Upper lobe of left lung (tissue), 6 donors: ENCODE results near the gene CLCNKA. TPM values are rescaled to one million over a fixed set of nuclear protein-coding genes. Genes with fewer than 3 reads are reported as not detected.
"Not testable (repeated sequence)": the region's sequence is repeated elsewhere in the genome, so short reads cannot be mapped to it uniquely, and the experiment has no call there.

Source experiments
- ATAC-seq, 2 donors: fragments of 200-7000 bp; cut with Tn5 transposase; one replicate each; pipeline ENCODE4 v1.9.1; 2022; ENCODE audit warnings: mild to moderate bottlenecking in 2 of 2, moderate library complexity in 2 of 2; ENCODE audit not compliant: low FRiP score in 2 of 2
- DNase-seq, 2 donors: peaks; one replicate each; pipeline ENCODE4 v3.0.0-alpha.2; 2019 to 2020
- H3K27ac ChIP-seq, 4 donors: fragments of 200-600 bp; sonication (generic); one replicate each; pipeline ENCODE4 v1.5.1; 2016 to 2019
- H3K27me3 ChIP-seq, 4 donors: fragments of 200-600 bp; sonication (generic); one replicate each; pipeline ENCODE4 v1.5.1; 2017 to 2019
- H3K36me3 ChIP-seq, 4 donors: fragments of 200-600 bp; sonication (generic); one replicate each; pipeline ENCODE4 v1.5.1; 2016 to 2019
- H3K4me1 ChIP-seq, 4 donors: fragments of 200-600 bp; sonication (generic); one replicate each; pipeline ENCODE4 v1.5.1; 2018 to 2019
- H3K4me3 ChIP-seq, 4 donors: fragments of 200-600 bp; sonication (generic); one replicate each; pipeline ENCODE4 v1.5.1; 2017 to 2019; ENCODE audit warnings: mild to moderate bottlenecking in 2 of 4, moderate library complexity in 1 of 4
- H3K9me3 ChIP-seq, 4 donors: fragments of 200-600 bp; sonication (generic); one replicate each; pipeline ENCODE4 v1.5.1; 2018 to 2019
- EP300 ChIP-seq, 4 donors: sonication (generic); formaldehyde crosslinking; IDR thresholded peaks; one replicate each; pipeline ENCODE4 v1.5.1; 2017; ENCODE audit warnings: antibody characterized with exemption in 4 of 4, control low read depth in 2 of 4
- POLR2A ChIP-seq, 4 donors: fragments of 450-650 bp; IDR thresholded peaks; one replicate each; pipeline ENCODE4 v1.5.1; 2016 to 2017; ENCODE audit warnings: antibody characterized with exemption in 4 of 4, mild to moderate bottlenecking in 2 of 4
- POLR2AphosphoS5 ChIP-seq, 2 donors: sonication (generic); formaldehyde crosslinking; IDR thresholded peaks; one replicate each; pipeline ENCODE4 v1.5.1; 2017; ENCODE audit warnings: antibody characterized with exemption in 2 of 2
- WGBS, 2 donors: methylation state at CpG; one replicate each; pipeline ENCODE4 v1.1.5; 2017 to 2018; 5-methylcytosine and 5-hydroxymethylcytosine counted together
- total RNA-seq, 6 donors: library from RNA; depleted of rRNA in 4 of 6; stranded (reverse); fragments of >200 nt in 4 of 6; gene quantifications; one replicate each; pipeline versions ENCODE4 v1.1.0 to v1.2.1, GENCODE V29; 2016 to 2021
- TF ChIP-seq, protein P1 (sequence below), 6 experiments: fragments of 450-650 bp in 4 of 6; fragments of 200-600 bp in 2 of 6; sonication (generic) in 2 of 6; IDR thresholded peaks; one replicate each; pipeline ENCODE4 v1.5.1; 2016 to 2019; ENCODE audit warnings: antibody characterized with exemption in 6 of 6
- donor health status: DM: no; HTN: no; CAD: no; lungs with moderate emphysema.
- donor health status: DM: no; HTN: yes; CAD: no; lungs with severe emphysema.

CLCNKA gene
- total RNA-seq, 6 donors from 2014 or later = 0.20 to 0.89 (median 0.49) TPM; not detected in 3

DNA sequence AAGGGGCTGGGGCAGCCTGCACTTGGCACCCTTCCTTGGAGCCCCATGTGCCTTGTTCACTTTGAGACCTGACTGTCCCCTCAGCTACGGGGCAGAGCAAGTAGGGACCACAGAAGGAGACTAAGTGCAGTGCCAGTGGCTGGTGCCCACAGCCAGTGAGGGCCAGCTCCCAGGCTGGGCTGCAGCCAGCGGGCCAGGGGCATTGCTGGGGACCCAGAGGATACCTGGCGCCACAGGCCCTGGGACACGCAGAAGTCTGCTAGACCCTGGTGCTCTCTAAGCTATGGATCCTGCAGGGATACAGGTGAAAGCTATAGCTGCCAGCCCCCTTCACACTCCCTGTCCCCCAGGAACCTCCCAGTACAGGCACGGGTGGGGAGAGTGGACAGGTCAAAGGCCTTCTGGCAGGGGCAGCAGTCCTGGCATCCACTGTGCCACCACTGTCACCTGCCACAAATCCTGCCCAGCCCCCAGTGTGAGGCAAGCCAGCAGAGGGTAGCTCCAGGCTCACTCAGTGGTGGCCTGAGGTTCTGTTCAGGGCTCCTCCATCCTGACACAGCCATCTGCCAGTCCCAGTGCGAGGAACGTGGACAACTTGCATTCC, 1.3 kb downstream of the CLCNKA start:
- 72% methylated on average over 7 of the region's 7 CpGs; no CpG with 5 or more reads in 1 of the 2 donors for WGBS, 2 donors
- ATAC-seq (no peak), DNase-seq (no peak)
- Histone ChIP-seq H3K4me1 (peaks cover 10 to 16% (median 13%) of the 10 kb centered on the region in 4 donors), H3K27me3 (peaks cover 0 to 8% (median 2%) of the 10 kb centered on the region in 4 donors), H3K9me3 (no peaks in the 10 kb centered on the region), H3K36me3 (no peaks in the 10 kb centered on the region), H3K27ac (no peak overlapping the region), H3K4me3 (no peak overlapping the region)
- TF ChIP-seq POLR2A (IDR thresholded peaks at IDR 0.05) = no peak
- no peak for TF ChIP-seq EP300 (IDR thresholded peaks at IDR 0.05)
- TF ChIP-seq POLR2AphosphoS5 (IDR thresholded peaks at IDR 0.05) = no peak
- TF ChIP-seq, protein P1, sequence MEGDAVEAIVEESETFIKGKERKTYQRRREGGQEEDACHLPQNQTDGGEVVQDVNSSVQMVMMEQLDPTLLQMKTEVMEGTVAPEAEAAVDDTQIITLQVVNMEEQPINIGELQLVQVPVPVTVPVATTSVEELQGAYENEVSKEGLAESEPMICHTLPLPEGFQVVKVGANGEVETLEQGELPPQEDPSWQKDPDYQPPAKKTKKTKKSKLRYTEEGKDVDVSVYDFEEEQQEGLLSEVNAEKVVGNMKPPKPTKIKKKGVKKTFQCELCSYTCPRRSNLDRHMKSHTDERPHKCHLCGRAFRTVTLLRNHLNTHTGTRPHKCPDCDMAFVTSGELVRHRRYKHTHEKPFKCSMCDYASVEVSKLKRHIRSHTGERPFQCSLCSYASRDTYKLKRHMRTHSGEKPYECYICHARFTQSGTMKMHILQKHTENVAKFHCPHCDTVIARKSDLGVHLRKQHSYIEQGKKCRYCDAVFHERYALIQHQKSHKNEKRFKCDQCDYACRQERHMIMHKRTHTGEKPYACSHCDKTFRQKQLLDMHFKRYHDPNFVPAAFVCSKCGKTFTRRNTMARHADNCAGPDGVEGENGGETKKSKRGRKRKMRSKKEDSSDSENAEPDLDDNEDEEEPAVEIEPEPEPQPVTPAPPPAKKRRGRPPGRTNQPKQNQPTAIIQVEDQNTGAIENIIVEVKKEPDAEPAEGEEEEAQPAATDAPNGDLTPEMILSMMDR (IDR thresholded peaks at IDR 0.05) = no peak

GRCh38 chr1:16026302-16026701, 4.5 kb downstream of the CLCNKA start:
- WGBS, 2 donors = 20 to 33% methylated on average over 2 to 9 of the region's 10 CpGs

DNA sequence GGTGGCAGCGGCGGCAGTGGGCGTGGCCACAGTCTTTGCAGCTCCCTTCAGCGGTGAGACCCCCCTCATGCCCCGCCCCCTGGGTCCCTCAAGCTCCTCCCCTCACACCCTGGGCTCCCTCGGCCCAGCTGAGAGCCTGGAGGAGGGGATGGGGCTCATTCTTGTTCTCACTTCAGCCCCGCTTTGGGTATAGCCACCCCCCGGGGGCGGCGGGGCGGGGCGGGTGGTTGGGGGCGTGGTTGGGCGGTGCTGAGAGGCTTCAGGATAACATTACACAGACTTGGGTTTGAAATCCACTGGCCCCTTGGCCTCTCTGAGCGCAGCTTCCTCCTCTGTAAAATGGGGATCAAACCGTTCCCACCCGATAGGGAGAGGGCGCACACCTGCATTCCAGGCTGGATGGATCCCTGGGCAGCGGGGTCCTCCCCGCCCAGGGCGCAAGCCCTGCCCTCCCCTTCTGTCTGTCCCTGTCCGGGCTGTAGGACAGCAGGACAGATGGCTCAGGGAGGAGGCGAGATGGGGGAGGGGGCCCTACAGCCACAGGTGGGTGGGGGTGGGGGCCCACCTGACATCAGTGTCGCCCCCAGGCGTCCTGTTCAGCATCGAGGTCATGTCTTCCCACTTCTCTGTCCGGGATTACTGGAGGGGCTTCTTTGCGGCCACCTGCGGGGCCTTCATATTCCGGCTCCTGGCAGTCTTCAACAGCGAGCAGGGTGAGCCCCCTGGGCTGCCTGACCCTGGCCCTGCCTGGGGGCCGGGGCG, 5.1 kb downstream of the CLCNKA start:
- ATAC-seq = peak in 1 of 2 donors; percentile 22
- Histone ChIP-seq H3K9me3 (no peaks in the 10 kb centered on the region), H3K4me3 (peak overlapping the region in 3 of 4 donors; percentile 10 to 34 (median 30)), H3K27me3 (peaks cover 0 to 8% (median 2%) of the 10 kb centered on the region in 4 donors), H3K36me3 (no peaks in the 10 kb centered on the region), H3K4me1 (peaks cover 8 to 9% (median 8%) of the 10 kb centered on the region in 4 donors), H3K27ac (no peak overlapping the region)
- TF ChIP-seq, protein P1 (IDR thresholded peaks at IDR 0.05) = no peak
- no peak for TF ChIP-seq EP300 (IDR thresholded peaks at IDR 0.05)
- TF ChIP-seq POLR2AphosphoS5 (IDR thresholded peaks at IDR 0.05) = no peak
- TF ChIP-seq POLR2A (IDR thresholded peaks at IDR 0.05) = no peak
- peak in 1 of 2 donors; percentile 89 for DNase-seq
- 8 to 34% methylated on average over 8 to 21 of the region's 33 CpGs for WGBS, 2 donors

More at GRCh38 chr1:16026302-16026701, 4.5 kb downstream of the CLCNKA start:
- not testable (repeated sequence) for H3K9me3 ChIP-seq, H3K36me3 ChIP-seq, H3K4me1 ChIP-seq, H3K27me3 ChIP-seq, ATAC-seq, DNase-seq, H3K4me3 ChIP-seq, H3K27ac ChIP-seq

GRCh38 chr1:16028237-16029002, 6.6 kb downstream of the CLCNKA start:
- 59 to 68% methylated on average over 18 to 19 of the region's 19 CpGs for WGBS, 2 donors
- Histone ChIP-seq H3K4me3 (no peak overlapping the region), H3K4me1 (peaks cover 8 to 18% (median 13%) of the 10 kb centered on the region in 4 donors), H3K9me3 (no peaks in the 10 kb centered on the region), H3K27ac (no peak overlapping the region), H3K27me3 (peaks cover 0 to 8% (median 2%) of the 10 kb centered on the region in 4 donors), H3K36me3 (no peaks in the 10 kb centered on the region)
- TF ChIP-seq EP300 (IDR thresholded peaks at IDR 0.05) (no peak), POLR2A (IDR thresholded peaks at IDR 0.05) (no peak), POLR2AphosphoS5 (IDR thresholded peaks at IDR 0.05) (no peak)
- TF ChIP-seq, protein P1 (IDR thresholded peaks at IDR 0.05) = no peak
- ATAC-seq (no peak), DNase-seq (no peak)

- ATAC-seq, H3K4me3 ChIP-seq: not testable (repeated sequence)
- 68 to 77% methylated on average over 7 to 9 of the region's 13 CpGs for WGBS, 2 donors
These were observed 7.1 kb downstream of the CLCNKA start for GRCh38 chr1:16029003-16029268.

More at GRCh38 chr1:16029003-16029268, 7.1 kb downstream of the CLCNKA start:
- H3K9me3 ChIP-seq, H3K27ac ChIP-seq, H3K36me3 ChIP-seq, H3K27me3 ChIP-seq, DNase-seq: not testable (repeated sequence)
- H3K4me1 ChIP-seq = peaks cover 8 to 18% (median 13%) of the 10 kb centered on the region in 4 donors
